GM21526 (cell line): Measurements from ENCODE around the gene MYLK.

Experiments used
- ATAC-seq: cut with Tn5 transposase; IDR thresholded peaks from one replicate; pipeline ENCODE4 v1.9.1; 2021; ENCODE audit warnings: moderate library complexity; ENCODE audit not compliant: unreplicated experiment, low FRiP score

Gene MYLK

DNA sequence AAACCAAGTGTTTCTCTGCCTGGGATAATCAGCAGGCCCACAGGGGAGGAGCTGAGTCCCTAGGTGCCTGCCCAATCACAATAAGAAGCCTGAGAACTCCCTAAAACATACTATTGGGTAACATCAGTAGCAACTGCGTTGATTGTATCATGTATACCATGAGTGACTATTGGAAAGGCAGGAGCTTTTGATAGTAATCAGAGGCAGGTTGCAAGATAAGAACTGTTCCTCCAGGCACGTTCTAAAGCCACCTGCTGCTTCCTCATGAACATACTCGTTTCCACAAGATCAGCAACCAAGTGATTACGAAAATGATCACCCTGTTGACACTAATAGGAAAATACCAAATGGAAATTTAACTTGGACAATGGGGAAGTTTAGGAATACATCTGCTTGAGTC, 6.7 kb downstream of the MYLK start:
- ATAC-seq: no peak

GRCh38 chr3:123876858-123877257, 7.3 kb downstream of the MYLK start:
- ATAC-seq: no peak

GRCh38 chr3:123872621-123873020, 11.5 kb downstream of the MYLK start:
- no peak for ATAC-seq

DNA sequence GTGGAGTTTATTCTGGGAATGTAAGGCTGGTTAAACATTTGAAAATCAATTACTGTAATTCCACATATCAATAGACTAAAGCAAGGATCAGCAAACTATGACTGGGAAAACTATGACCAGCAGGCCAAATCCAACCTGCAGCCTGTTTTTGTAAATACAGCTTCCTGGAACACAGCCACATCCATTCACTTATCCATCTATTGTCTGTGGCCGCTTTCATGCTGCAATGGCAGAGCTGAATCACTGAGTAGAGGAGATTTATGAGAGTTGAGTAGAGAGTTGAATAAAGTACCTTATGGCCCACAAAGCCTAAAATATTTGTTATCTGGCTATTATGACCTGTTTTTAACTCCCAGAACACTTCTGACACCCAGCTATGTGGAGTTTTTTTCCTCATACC, 12.2 kb downstream of the MYLK start:
- no peak for ATAC-seq

DNA sequence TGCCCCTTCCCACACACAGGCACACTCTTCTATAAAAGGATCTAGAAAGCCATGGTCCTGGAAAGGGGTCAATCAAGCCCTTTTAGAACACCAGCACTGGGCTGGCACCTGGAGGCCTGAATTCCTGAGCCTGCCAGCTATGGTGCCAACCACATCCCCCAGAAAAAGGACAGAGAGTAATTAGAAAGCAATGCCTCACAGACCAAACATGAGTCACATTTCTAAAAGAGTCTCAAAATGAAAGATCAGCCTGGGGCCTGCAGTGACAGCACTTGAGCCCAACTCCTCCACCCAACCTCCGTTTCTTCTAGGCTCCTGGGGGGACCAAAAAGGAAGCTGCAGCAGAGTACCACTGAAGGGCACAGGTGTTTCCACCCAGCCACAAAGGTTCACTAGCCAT, 14.1 kb downstream of the MYLK start:
- no peak for ATAC-seq

DNA sequence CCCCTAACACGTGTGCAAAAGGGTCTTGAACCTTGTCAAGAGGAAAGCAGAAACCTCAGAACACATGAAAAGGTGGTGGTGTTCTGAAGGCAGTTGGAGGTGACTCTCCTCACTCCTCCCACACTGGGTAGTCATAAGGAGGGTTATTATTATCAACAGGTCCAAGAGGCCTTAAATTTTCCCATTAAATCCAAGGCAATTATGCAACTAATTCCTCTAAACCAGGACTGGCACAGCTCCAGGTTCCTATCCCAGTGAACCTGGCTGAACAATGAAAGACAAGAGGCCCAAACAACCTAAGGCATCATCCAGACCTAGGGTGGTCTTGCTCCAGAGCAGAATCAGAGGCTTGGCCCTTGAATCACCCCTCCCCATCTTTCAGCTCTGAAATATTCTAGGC, 15.0 kb downstream of the MYLK start:
- ATAC-seq: no peak

- ATAC-seq: no peak
Observed at GRCh38 chr3:123864706-123865105, 19.4 kb downstream of the MYLK start.

DNA sequence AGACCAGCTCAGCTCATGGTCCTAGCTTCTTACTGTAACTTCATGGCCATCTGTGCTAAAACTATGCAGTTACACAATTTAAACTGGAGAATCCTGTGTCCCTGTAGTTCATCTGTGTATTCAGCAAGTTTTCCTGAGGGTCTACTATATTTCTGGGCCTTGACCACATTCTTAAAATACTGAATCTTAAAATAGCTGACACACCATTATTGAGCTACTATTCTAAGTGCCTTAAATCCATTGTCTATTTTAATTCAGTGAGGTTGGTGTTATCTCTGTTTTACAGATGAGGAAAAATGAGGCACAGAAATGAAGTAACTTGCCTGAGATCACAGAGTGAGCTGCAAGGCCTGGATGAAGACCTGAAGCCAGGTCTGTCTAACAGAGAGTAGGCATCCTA, 22.0 kb downstream of the MYLK start:
- no peak for ATAC-seq

GRCh38 chr3:123861081-123861836, 22.9 kb downstream of the MYLK start:
- no peak for ATAC-seq

DNA sequence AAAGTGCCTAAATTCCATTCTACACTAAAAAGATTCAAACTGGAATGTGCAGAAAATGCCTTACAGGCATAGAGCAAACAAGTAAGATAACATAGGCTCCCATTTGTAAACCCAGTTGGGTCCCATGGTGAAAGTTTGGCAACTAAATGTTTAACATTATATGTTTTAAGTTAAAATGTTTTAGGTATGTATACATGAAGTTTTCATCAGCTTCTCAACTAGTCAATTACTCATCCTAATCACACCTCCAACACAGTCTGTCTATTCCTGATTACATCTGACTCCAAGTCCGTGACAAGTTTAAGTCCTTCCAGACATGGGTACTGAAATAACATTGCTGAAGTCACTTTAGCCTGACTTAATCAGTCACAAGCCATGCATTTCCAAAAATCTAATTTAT, 25.0 kb downstream of the MYLK start:
- no peak for ATAC-seq

- ATAC-seq: no peak
Observed at GRCh38 chr3:123854905-123855304, 29.2 kb downstream of the MYLK start.

GRCh38 chr3:123853686-123854372, 30.3 kb downstream of the MYLK start:
- no peak for ATAC-seq

DNA sequence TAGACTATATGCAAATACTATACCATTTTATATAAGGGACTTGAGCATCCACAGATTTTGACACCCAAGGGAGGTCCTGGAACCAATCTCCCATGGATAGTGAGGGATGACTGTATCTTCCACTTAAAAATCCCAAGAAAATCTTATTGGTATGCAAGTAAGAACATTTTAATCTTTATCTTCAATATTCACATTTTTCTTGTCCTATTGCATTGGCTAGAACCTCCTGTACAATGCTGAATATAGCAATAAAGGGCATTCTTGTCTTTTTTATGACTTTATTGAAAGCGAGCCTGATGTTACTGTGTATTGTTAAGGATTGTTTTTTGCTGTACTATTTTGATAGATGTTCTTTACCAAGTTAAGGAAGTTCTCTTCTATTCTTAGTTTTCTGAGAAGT, 36.9 kb downstream of the MYLK start:
- no peak for ATAC-seq

- no peak for ATAC-seq
Observed at GRCh38 chr3:123843668-123844067, 40.5 kb downstream of the MYLK start.

GRCh38 chr3:123842711-123843110, 41.4 kb downstream of the MYLK start:
- no peak for ATAC-seq

DNA sequence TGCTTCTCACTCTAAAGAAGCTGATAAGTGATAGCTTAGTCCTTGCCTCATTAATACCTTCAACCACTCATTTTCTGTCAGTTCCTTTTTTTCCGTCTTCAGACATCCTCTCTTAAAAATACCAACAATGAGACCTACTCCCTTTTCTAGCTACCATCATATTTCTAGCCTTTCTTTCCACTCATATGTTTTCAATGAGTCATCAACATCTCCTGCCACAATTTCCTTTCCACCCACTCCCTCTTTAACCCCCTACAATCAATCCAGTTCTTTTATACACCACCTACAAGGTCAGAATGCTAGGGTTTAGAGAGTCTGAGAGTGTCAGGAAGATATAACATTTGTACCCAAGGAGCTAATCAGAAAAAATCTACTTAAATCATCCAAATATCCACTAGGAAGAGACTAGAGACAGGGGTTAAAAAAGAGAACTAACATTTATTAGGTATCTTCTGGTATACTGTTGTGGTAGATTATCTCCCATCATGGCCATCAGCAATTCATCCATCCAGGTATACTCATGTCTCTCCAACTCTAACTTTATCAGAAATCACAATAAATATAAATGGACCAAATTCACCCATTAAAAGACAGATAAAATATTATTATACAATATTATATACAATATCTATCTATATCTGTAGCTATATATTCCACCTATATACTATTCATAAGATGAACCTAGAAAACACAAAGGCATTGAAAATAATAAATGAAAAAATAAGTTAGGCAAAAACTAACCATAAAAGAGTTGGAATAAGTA, 42.5 kb downstream of the MYLK start:
- ATAC-seq: no peak

DNA sequence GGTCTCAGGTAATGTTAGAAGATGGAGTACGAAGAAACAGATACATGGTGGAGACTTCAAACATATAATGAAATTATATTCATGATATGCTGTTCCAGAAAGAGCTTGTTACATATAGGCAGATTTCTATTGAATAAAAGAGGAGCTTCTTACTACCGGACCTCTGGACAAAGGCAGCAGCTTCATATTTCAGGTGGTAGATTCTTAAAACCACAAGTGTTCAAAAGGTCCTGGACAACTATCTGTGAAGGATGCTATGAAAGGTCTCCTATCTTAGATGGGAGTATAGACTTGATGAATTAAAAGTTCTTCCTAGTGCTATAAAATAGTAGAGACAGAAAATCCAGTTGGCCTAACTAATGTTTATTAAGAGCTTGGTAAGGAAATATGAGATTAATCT, 43.2 kb downstream of the MYLK start:
- ATAC-seq: no peak

DNA sequence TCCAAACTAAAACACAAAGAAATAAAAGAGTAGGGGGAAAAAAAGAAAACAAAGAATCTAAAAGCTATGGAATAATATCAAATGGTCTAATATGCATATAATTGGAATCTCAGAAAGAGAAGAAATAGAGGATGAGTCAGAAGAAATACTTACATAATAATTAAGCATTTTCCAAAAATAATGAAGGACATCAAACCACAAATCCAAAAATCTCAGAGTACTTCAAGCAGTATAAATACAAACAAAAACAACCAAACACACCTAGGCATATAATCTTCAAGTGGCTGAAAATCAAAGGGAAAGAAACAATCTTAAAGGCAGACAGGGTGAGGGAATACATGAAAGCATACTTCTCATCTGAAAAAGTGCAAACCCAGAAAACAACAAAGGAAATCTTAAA, 46.3 kb downstream of the MYLK start:
- no peak for ATAC-seq

DNA sequence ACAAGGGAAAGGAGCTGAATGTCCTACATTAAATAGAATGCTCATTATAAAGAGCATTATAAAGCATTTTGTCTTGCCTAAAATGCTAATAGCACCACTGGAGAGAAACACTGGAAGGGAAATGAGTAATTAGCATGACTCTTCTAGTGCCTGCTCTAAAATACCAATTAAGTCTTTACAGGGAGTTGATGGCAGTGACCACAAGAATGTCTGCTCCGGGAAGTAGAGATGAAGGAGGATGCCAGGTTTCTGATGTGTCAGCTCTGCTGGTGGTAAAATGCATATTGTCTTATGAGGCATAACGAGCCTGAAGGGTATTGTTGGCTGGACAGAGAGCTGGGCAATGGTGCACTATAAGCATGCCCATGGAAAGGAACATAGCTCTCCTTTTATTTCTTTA, 49.5 kb downstream of the MYLK start:
- no peak for ATAC-seq

DNA sequence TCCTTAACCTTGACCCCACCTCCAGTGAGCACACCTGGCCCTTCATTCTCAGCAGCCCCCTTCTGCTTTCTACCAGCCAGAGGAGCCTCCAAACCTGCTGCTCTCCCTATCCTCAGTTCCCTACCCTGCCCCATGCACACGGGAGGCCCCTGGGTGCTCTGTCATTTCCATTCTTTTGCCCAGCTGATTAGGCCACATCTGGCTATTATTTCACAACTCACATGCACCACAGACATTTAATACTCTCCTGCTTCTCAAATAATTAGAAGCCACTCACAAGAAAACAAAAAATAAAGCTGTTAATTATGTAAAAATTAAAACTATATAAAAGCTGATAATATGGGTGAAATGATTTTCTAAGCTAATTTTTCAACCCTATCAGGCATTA, 50.7 kb downstream of the MYLK start:
- ATAC-seq: no peak

DNA sequence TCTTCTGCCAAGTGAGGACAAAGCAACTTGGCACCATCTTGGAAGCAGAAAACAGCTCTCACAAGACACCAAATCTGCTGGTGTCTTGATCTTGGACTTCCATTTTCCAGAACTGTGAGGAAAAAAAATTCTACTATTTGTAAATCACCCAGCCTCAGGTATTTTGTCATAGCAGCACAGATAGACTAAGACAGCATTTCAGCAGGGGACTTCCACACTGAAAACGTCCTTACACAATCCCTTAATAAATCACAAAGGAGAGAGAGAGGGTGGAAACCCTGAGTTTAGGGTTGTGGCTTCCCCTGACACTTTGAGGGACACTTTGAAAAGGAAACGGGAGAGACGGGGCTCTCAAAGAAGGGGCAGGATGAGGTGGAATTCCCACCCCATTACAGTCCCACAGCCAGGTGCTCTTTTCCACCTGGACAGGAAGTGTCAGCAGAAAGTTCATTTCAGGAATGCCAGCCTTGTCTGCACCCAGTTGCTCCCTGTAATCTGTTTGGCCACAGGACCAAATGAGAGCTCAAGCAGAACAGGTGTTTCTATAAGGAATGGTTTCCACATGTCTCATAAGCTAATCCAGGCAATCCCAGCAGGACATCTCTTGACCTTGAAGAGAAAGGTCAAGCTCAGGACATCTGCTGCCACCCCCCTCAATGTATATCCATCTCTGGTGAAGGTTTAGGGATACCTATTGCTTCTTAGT, 51.3 kb downstream of the MYLK start:
- ATAC-seq: no peak
